HepG2 (cell line): ENCODE measurements around the gene POU2AF3. TPM values are rescaled to one million over a fixed set of nuclear protein-coding genes. Genes with fewer than 3 reads are reported as not detected.

Experiments
- BRD4 ChIP-seq: sonication (generic); formaldehyde crosslinking; IDR thresholded peaks from 2 replicates; pipeline ENCODE4 v1.4.0; 2020; ENCODE audit warnings: missing genetic modification reagents
- EHMT2 ChIP-seq: fragments of 200-600 bp; sonication (generic); IDR thresholded peaks from 2 replicates; pipeline ENCODE4 v1.7.0; 2017; ENCODE audit warnings: antibody characterized with exemption, low read depth, low read length, borderline replicate concordance
- ERF ChIP-seq: IDR thresholded peaks from 2 replicates; pipeline ENCODE4 v1.6.1; 2018; ENCODE audit warnings: missing biosample characterization, missing genetic modification reagents
- NFYB ChIP-seq: sonication (generic); formaldehyde crosslinking; IDR thresholded peaks from 2 replicates; pipeline ENCODE4 v1.4.0; 2020; ENCODE audit warnings: missing genetic modification reagents
- POLR2AphosphoS5 ChIP-seq: IDR thresholded peaks from 2 replicates; pipeline ENCODE4 v1.6.1; 2012; ENCODE audit warnings: low read depth, low read length
- POLR2G ChIP-seq: fragments of 200-400 bp; formaldehyde crosslinking; IDR thresholded peaks from 2 replicates; pipeline ENCODE4 v1.6.1; 2018; ENCODE audit warnings: mild to moderate bottlenecking, low read depth, low read length, moderate library complexity
- ZFY ChIP-seq: sonication (generic); formaldehyde crosslinking; IDR thresholded peaks from 2 replicates; pipeline ENCODE4 v1.4.0; 2020; ENCODE audit warnings: missing genetic modification reagents
- ZNF230 ChIP-seq: sonication (generic); formaldehyde crosslinking; IDR thresholded peaks from 2 replicates; pipeline ENCODE4 v1.4.0; 2020; ENCODE audit warnings: mild to moderate bottlenecking, missing genetic modification reagents
- ZNF263 ChIP-seq: sonication (generic); formaldehyde crosslinking; IDR thresholded peaks from 2 replicates; pipeline ENCODE4 v1.4.0; 2020; ENCODE audit warnings: missing genetic modification reagents
- ZNF264 ChIP-seq: sonication (generic); formaldehyde crosslinking; IDR thresholded peaks from 2 replicates; pipeline ENCODE4 v1.4.0; 2020; ENCODE audit warnings: missing genetic modification reagents
- ZNF292 ChIP-seq: sonication (generic); formaldehyde crosslinking; IDR thresholded peaks from 2 replicates; pipeline ENCODE4 v1.8.1; 2022; ENCODE audit warnings: mild to moderate bottlenecking, low read depth, missing genetic modification reagents, borderline replicate concordance
- polyA plus RNA-seq, 8 experiments: library from polyadenylated mRNA; depleted of rRNA in 3 of 8; stranded (reverse) in 7 of 8; unstranded in 1 of 8; fragments of >200 nt; fragmentation: Illumina TruSeq in 4 of 8; extraction: Trizol in 4 of 8; gene quantifications; 2 replicates each; pipeline versions ENCODE4 v1.2.1 to v1.2.3, GENCODE V29; 2011 to 2016; ENCODE audit warnings: low read depth in 4 of 8, missing spikeins in 1 of 8, mixed read lengths in 1 of 8; ENCODE audit not compliant: insufficient read depth in 1 of 8
- total RNA-seq, 5 experiments: library from RNA; depleted of rRNA; stranded (reverse); fragments of >200 nt; fragmentation: Illumina TruSeq; extraction: Trizol; gene quantifications; 2 replicates each; pipeline ENCODE4 v1.2.3, GENCODE V29; 2016; ENCODE audit warnings: low read depth in 1 of 5
- TF ChIP-seq, protein P1 (sequence below): sonication (generic); formaldehyde crosslinking; IDR thresholded peaks from 2 replicates; pipeline ENCODE4 v1.4.0; 2020; ENCODE audit warnings: missing genetic modification reagents
- TF ChIP-seq, protein P2 (sequence below): IDR thresholded peaks from 2 replicates; pipeline ENCODE4 v1.4.0; 2020; ENCODE audit warnings: mild to moderate bottlenecking, missing genetic modification reagents
- TF ChIP-seq, protein P3 (sequence below): sonication (generic); formaldehyde crosslinking; IDR thresholded peaks from 2 replicates; pipeline ENCODE4 v1.4.0; 2020; ENCODE audit warnings: missing genetic modification reagents
- TF ChIP-seq, protein P4 (sequence below): sonication (generic); formaldehyde crosslinking; IDR thresholded peaks from 2 replicates; pipeline ENCODE4 v1.5.1; 2020; ENCODE audit warnings: mild to moderate bottlenecking, missing genetic modification reagents
- TF ChIP-seq, protein P5 (sequence below): IDR thresholded peaks from 2 replicates; pipeline ENCODE4 v1.6.1; 2016; ENCODE audit warnings: mild to moderate bottlenecking, missing biosample characterization, missing genetic modification reagents

The POU2AF3 gene
- total and polyA plus RNA-seq, 2 of the 13 experiments (the other 11 are each of a cell fraction or from before 2014, with no cell fraction given): 7.8 to 71.2 TPM

DNA sequence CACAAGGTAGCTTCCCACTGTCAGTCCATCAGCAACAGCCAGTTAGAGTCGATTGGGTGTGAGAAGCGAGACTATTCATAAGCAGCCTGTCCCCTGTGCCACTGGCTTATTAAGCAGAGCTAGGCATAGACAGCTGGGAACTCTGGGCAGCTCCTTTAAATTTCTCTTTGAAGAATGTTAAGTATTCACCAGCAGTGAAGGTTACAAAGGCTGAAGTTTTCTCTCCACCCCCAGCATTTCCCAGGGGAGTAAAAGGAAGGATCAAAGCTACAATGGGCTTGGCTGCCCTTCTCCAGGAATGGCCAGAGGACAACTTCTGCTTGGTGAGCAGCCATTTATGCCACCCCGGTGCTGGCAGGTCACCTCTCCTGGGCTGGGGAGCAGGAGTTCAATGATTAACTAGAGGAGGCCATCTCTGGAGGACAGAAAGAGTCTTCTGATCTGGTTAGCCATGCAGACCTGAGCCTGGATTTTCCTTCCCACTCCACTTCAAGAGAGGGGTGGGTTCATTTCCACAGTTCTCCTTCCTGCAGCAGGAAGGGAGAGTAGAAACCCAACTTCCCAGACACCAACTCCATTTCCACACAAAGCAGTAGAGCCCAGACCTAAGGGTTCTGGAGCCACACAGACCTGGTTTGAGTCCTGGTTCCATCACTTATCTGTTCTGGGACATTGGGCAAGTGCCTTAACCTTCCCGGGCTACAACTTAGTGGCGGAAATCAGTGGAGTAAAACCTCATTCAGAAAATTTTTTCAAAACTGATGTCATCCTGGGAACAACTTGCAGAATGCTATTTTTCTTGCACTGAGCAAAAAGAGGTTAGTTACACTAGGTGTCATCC lies 22.6 kb downstream of the POU2AF3 start (continued):
- TF ChIP-seq, protein P1, sequence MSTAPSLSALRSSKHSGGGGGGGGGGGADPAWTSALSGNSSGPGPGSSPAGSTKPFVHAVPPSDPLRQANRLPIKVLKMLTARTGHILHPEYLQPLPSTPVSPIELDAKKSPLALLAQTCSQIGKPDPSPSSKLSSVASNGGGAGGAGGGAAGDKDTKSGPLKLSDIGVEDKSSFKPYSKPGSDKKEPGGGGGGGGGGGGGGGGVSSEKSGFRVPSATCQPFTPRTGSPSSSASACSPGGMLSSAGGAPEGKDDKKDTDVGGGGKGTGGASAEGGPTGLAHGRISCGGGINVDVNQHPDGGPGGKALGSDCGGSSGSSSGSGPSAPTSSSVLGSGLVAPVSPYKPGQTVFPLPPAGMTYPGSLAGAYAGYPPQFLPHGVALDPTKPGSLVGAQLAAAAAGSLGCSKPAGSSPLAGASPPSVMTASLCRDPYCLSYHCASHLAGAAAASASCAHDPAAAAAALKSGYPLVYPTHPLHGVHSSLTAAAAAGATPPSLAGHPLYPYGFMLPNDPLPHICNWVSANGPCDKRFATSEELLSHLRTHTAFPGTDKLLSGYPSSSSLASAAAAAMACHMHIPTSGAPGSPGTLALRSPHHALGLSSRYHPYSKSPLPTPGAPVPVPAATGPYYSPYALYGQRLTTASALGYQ (CRISPR knock-in tag): peak; percentile 20; the same call in 1 of the 2 replicates
- TF ChIP-seq EHMT2 (peak; percentile 72; the same call in 1 of the 2 replicates), ZFY (0 out of 2 replicates have a peak, but pooled peaks have one; percentile 17), POLR2G (peak; percentile 57), ZNF263 (CRISPR knock-in tag) (0 out of 2 replicates have a peak, but pooled peaks have one; percentile 20), POLR2AphosphoS5 (peak; percentile 41), NFYB (CRISPR knock-in tag) (no peak), ERF (CRISPR knock-in tag) (0 out of 2 replicates have a peak, but pooled peaks have one; percentile 16), BRD4 (CRISPR knock-in tag) (peak; percentile 37; the same call in 1 of the 2 replicates), ZNF292 (CRISPR knock-in tag) (peak; percentile 72; the same call in 1 of the 2 replicates), ZNF230 (CRISPR knock-in tag) (0 out of 2 replicates have a peak, but pooled peaks have one; percentile 49), ZNF264 (CRISPR knock-in tag) (0 out of 2 replicates have a peak, but pooled peaks have one; percentile 23)
- TF ChIP-seq, protein P2, sequence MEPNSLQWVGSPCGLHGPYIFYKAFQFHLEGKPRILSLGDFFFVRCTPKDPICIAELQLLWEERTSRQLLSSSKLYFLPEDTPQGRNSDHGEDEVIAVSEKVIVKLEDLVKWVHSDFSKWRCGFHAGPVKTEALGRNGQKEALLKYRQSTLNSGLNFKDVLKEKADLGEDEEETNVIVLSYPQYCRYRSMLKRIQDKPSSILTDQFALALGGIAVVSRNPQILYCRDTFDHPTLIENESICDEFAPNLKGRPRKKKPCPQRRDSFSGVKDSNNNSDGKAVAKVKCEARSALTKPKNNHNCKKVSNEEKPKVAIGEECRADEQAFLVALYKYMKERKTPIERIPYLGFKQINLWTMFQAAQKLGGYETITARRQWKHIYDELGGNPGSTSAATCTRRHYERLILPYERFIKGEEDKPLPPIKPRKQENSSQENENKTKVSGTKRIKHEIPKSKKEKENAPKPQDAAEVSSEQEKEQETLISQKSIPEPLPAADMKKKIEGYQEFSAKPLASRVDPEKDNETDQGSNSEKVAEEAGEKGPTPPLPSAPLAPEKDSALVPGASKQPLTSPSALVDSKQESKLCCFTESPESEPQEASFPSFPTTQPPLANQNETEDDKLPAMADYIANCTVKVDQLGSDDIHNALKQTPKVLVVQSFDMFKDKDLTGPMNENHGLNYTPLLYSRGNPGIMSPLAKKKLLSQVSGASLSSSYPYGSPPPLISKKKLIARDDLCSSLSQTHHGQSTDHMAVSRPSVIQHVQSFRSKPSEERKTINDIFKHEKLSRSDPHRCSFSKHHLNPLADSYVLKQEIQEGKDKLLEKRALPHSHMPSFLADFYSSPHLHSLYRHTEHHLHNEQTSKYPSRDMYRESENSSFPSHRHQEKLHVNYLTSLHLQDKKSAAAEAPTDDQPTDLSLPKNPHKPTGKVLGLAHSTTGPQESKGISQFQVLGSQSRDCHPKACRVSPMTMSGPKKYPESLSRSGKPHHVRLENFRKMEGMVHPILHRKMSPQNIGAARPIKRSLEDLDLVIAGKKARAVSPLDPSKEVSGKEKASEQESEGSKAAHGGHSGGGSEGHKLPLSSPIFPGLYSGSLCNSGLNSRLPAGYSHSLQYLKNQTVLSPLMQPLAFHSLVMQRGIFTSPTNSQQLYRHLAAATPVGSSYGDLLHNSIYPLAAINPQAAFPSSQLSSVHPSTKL (CRISPR knock-in tag): 0 out of 2 replicates have a peak, but pooled peaks have one; percentile 12
- TF ChIP-seq, protein P3, sequence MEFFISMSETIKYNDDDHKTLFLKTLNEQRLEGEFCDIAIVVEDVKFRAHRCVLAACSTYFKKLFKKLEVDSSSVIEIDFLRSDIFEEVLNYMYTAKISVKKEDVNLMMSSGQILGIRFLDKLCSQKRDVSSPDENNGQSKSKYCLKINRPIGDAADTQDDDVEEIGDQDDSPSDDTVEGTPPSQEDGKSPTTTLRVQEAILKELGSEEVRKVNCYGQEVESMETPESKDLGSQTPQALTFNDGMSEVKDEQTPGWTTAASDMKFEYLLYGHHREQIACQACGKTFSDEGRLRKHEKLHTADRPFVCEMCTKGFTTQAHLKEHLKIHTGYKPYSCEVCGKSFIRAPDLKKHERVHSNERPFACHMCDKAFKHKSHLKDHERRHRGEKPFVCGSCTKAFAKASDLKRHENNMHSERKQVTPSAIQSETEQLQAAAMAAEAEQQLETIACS (CRISPR knock-in tag): no peak
- TF ChIP-seq, protein P4, sequence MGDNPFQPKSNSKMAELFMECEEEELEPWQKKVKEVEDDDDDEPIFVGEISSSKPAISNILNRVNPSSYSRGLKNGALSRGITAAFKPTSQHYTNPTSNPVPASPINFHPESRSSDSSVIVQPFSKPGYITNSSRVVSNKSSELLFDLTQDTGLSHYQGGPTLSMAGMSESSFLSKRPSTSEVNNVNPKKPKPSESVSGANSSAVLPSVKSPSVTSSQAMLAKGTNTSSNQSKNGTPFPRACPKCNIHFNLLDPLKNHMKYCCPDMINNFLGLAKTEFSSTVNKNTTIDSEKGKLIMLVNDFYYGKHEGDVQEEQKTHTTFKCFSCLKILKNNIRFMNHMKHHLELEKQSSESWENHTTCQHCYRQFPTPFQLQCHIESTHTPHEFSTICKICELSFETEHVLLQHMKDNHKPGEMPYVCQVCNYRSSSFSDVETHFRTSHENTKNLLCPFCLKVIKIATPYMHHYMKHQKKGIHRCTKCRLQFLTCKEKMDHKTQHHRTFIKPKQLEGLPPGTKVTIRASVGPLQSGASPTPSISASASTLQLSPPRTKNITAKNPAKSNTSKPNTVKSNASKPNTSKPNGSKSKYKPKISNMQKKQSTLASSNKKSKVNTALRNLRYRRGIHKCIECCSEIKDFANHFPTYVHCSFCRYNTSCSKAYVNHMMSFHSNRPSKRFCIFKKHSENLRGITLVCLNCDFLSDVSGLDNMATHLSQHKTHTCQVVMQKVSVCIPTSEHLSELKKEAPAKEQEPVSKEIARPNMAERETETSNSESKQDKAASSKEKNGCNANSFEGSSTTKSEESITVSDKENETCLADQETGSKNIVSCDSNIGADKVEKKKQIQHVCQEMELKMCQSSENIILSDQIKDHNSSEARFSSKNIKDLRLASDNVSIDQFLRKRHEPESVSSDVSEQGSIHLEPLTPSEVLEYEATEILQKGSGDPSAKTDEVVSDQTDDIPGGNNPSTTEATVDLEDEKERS (CRISPR knock-in tag): 0 out of 2 replicates have a peak, but pooled peaks have one; percentile 11
- TF ChIP-seq, protein P5, sequence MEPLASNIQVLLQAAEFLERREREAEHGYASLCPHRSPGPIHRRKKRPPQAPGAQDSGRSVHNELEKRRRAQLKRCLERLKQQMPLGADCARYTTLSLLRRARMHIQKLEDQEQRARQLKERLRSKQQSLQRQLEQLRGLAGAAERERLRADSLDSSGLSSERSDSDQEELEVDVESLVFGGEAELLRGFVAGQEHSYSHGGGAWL (CRISPR knock-in tag): no peak
